ENCODE measurements around the gene DCLK2. TPM values are rescaled to one million over a fixed set of nuclear protein-coding genes. Genes with fewer than 3 reads are reported as not detected.

Gene DCLK2
- total and polyA plus RNA-seq, 11 donors, result 6.4 to 38.4 (median 15.4) TPM

DNA sequence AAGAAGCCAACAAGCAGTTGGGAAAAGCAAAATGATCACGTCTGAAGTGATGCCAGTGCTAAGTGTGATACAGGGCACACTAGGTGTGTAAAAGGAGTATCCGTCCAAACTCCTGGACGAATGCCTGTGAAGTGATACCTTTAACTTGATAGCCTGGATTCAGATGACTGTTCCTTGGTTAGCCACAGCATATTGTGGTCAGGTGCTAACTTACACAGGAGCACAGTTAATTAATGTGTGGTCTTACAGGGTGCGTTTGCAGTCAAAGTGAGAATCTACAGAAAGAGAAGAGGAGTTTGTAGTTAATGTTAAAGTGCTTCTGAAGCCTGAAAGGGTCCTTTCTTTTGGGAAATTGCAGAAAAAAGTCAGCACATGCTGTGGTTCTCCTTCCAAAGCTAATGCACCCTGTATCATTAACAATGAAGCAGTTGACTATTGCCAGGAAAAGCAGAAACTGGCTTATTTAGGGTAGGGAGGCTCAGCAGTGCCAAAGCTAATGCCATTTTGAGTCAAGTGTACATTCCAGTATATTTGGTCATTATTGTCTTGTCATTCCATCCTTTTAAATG, 61.1 kb downstream of the DCLK2 start:
- 85 to 93% (median 87%) methylated on average over 4 of the region's 4 CpGs for WGBS, 4 donors
- no peak for DNase-seq
- Histone ChIP-seq H3K9me3 (peaks cover 0 to 16% (median 0%) of the 10 kb centered on the region in 12 donors), H3K4me3 (no peak overlapping the region), H3K4me1 (peaks cover 0 to 10% (median 0%) of the 10 kb centered on the region in 12 donors), H3K27me3 (no peaks in the 10 kb centered on the region), H3K27ac (no peak overlapping the region), H3K36me3 (no peaks in the 10 kb centered on the region)
- no peak for ATAC-seq
- intact Hi-C loops (cut with DNase I), result no loop called here
- TF ChIP-seq, protein P1, sequence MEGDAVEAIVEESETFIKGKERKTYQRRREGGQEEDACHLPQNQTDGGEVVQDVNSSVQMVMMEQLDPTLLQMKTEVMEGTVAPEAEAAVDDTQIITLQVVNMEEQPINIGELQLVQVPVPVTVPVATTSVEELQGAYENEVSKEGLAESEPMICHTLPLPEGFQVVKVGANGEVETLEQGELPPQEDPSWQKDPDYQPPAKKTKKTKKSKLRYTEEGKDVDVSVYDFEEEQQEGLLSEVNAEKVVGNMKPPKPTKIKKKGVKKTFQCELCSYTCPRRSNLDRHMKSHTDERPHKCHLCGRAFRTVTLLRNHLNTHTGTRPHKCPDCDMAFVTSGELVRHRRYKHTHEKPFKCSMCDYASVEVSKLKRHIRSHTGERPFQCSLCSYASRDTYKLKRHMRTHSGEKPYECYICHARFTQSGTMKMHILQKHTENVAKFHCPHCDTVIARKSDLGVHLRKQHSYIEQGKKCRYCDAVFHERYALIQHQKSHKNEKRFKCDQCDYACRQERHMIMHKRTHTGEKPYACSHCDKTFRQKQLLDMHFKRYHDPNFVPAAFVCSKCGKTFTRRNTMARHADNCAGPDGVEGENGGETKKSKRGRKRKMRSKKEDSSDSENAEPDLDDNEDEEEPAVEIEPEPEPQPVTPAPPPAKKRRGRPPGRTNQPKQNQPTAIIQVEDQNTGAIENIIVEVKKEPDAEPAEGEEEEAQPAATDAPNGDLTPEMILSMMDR (IDR thresholded peaks at IDR 0.05), result no peak
- TF ChIP-seq POLR2A (IDR thresholded peaks at IDR 0.05), result no peak

DNA sequence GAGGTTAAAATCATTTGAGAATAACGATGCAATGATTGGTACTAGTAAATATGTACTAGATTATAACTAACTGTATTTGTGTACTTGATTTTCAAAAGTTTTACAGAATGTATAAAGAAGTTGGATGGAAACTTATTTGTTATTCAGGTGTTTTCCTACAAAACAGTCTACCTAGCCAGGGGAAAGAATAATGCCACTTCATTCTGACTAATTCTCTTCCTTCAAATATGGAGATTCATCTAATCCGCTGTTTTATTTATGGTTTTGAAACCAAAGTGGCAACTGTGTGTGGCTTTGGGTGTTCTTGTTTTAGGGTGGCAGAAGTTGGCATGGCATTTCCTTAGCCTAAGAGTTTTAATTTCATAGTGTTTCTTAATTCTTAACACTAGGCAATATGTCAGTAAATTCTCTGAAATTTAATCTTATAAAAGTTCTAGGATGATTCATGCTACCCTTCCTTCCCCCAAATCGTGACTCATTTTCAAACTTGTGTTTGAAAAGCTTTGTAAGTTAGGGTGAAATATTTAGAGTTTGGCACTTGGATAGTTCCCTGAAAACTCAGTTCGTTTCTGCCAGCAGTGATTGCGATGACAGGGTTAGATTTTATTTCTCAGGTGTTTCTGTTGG, 62.6 kb downstream of the DCLK2 start:
- WGBS, 4 donors, result 73 to 79% (median 75%) methylated on average over 5 of the region's 5 CpGs
- H3K36me3 ChIP-seq, result no peaks in the 10 kb centered on the region
- no peak overlapping the region for H3K4me3 ChIP-seq
- intact Hi-C loops (cut with DNase I), result no loop called here
- TF ChIP-seq POLR2A (IDR thresholded peaks at IDR 0.05), result no peak
- TF ChIP-seq, protein P1 (IDR thresholded peaks at IDR 0.05), result no peak
- H3K27ac ChIP-seq, result no peak overlapping the region
- H3K27me3 ChIP-seq, result no peaks in the 10 kb centered on the region
- peaks cover 0 to 19% (median 0%) of the 10 kb centered on the region in 12 donors for H3K9me3 ChIP-seq
- peaks cover 0 to 10% (median 0%) of the 10 kb centered on the region in 12 donors for H3K4me1 ChIP-seq
- ATAC-seq, result no peak
- DNase-seq, result no peak

DNA sequence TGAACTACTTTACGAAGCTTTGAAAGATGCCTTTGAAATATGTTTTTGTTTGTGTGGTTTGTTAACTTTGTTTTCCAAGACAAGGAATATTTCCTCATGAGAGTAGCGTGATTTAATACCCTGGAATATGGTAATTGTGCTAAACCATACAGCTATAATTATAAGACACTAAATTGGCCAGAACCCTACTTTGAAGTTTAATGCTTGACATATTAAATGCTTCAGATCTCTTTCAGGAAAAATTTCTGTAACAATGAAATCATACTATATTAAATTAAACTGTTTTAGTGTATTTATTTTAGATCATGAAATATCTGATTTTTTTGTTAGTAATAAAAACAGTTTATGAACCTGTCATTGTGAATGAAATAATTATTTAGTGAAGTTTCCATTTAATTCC, 63.5 kb downstream of the DCLK2 start:
- no peaks in the 10 kb centered on the region for H3K36me3 ChIP-seq
- TF ChIP-seq, protein P1 (IDR thresholded peaks at IDR 0.05), result no peak
- no peak for TF ChIP-seq POLR2A (IDR thresholded peaks at IDR 0.05)
- 66 to 100% (median 87%) methylated on average over 2 of the region's 2 CpGs for WGBS, 4 donors
- no peaks in the 10 kb centered on the region for H3K27me3 ChIP-seq
- H3K4me3 ChIP-seq, result no peak overlapping the region
- no peak overlapping the region for H3K27ac ChIP-seq
- ATAC-seq, result no peak
- peaks cover 0 to 10% (median 0%) of the 10 kb centered on the region in 12 donors for H3K4me1 ChIP-seq
- H3K9me3 ChIP-seq, result peaks cover 0 to 19% (median 0%) of the 10 kb centered on the region in 12 donors
- intact Hi-C loops (cut with DNase I), result no loop called here
- no peak for DNase-seq

DNA sequence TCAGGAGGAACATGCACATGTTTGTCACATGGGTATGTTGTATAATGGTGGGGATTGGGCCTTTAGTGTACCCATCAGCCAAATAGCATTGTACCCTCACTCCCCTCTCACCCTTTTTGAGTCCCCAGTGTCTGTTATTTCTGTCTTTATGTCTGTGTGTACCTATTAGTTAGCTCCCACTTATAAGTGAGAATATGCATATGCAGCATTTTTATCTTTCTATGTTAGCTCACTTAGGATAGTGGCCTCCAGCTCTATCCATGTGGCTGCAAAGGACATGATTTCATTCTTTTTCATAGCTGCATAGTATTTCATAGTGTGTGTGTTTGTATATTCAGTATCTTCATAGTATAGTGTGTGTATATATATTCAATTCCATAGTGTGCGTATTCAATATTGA, 64.6 kb downstream of the DCLK2 start:
- 50 to 100% (median 76%) methylated on average over 1 of the region's 1 CpG for WGBS, 4 donors
- no peaks in the 10 kb centered on the region for H3K36me3 ChIP-seq
- no peak for DNase-seq
- ATAC-seq, result no peak
- intact Hi-C loops (cut with DNase I), result no loop called here
- H3K27ac ChIP-seq, result no peak overlapping the region
- no peaks in the 10 kb centered on the region for H3K27me3 ChIP-seq
- TF ChIP-seq, protein P1 (IDR thresholded peaks at IDR 0.05), result no peak
- no peak for TF ChIP-seq POLR2A (IDR thresholded peaks at IDR 0.05)
- peaks cover 0 to 19% (median 0%) of the 10 kb centered on the region in 12 donors for H3K9me3 ChIP-seq
- no peak overlapping the region for H3K4me3 ChIP-seq
- peaks cover 0 to 10% (median 0%) of the 10 kb centered on the region in 12 donors for H3K4me1 ChIP-seq
